Ishikawa (cell line): ENCODE measurements around the gene SLC2A4RG.

Source experiments
- EP300 ChIP-seq: IDR thresholded peaks from 2 replicates; pipeline ENCODE4 v1.6.1; 2012; ENCODE audit warnings: borderline replicate concordance
- RAD21 ChIP-seq: IDR thresholded peaks from 2 replicates; pipeline ENCODE4 v1.6.1; 2012; ENCODE audit warnings: low read depth

DNA sequence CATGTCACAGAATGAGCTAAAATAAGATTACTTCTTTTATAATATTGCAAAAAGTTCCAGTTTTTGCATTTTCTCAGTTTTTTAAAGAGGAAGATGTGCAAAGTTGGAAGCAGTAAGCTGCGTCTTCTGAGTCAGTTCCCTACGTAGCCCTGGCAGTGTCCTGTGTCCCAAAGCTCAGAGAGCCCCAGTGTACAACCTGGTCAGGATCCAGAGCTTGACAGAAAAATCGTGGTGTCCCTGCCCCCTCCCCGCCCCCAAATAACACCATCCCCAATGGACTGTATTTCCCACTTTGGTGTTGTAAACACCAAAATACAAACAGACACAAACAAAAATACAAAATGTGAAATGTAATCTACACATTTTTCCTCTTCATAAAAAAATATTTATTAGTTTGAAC is 4.6 kb downstream of the SLC2A4RG start:
- TF ChIP-seq RAD21 (no peak), EP300 (no peak)
